SK-N-SH treated with all-trans-retinoic acid at 6 μM for 48 hours (cell line): ENCODE results near the gene NELFE.

Experiments
- ATAC-seq: fragments of 200-7000 bp; cut with Tn5 transposase; 3 replicates; pipeline ENCODE4 v1.9.1; 2020; ENCODE audit warnings: mild to moderate bottlenecking, moderate library complexity
- ARNTL ChIP-seq: fragments of 450-650 bp; formaldehyde crosslinking; IDR thresholded peaks from 2 replicates; pipeline ENCODE4 v1.5.0; 2020; ENCODE audit warnings: low read depth, mild to moderate bottlenecking, moderate library complexity, borderline replicate concordance
- BACH2 ChIP-seq: fragments of 250-450 bp; sonication (Bioruptor Pico); IDR thresholded peaks from 2 replicates; pipeline ENCODE4 v1.9.0; 2021; ENCODE audit warnings: mild to moderate bottlenecking, borderline replicate concordance
- CSDC2 ChIP-seq: fragments of 250-450 bp; sonication (Bioruptor Pico); IDR thresholded peaks from 2 replicates; pipeline ENCODE4 v1.5.0; 2020; ENCODE audit warnings: mild to moderate bottlenecking, moderate library complexity
- ESRRG ChIP-seq: fragments of 250-450 bp; sonication (Bioruptor Pico); IDR thresholded peaks from 2 replicates; pipeline ENCODE4 v1.6.1; 2021; ENCODE audit warnings: mild to moderate bottlenecking
- GLIS3 ChIP-seq: fragments of 250-450 bp; sonication (Bioruptor Pico); IDR thresholded peaks from 2 replicates; pipeline ENCODE4 v1.5.0; 2020; ENCODE audit warnings: mild to moderate bottlenecking, moderate library complexity
- ISL1 ChIP-seq: fragments of 250-450 bp; sonication (Bioruptor Pico); IDR thresholded peaks from 2 replicates; pipeline ENCODE4 v2.1.2; 2022; ENCODE audit warnings: mild to moderate bottlenecking, moderate library complexity
- OSR1 ChIP-seq: fragments of 250-450 bp; sonication (Bioruptor Pico); IDR thresholded peaks from 2 replicates; pipeline ENCODE4 v1.8.0; 2022; ENCODE audit warnings: moderate library complexity, mild to moderate bottlenecking, inconsistent platforms
- PATZ1 ChIP-seq: fragments of 250-450 bp; sonication (Bioruptor Pico); IDR thresholded peaks from 2 replicates; pipeline ENCODE4 v1.8.0; 2020; ENCODE audit warnings: mild to moderate bottlenecking, moderate library complexity, borderline replicate concordance
- PPARA ChIP-seq: fragments of 250-450 bp; sonication (Bioruptor Pico); IDR thresholded peaks from 2 replicates; pipeline ENCODE4 v1.5.0; 2020; ENCODE audit warnings: mild to moderate bottlenecking, borderline replicate concordance
- RARB ChIP-seq: fragments of 250-450 bp; sonication (Bioruptor Pico); IDR thresholded peaks from 2 replicates; pipeline ENCODE4 v1.8.0; 2021; ENCODE audit warnings: mild to moderate bottlenecking, moderate library complexity
- SNAI2 ChIP-seq: fragments of 250-450 bp; sonication (Bioruptor Pico); IDR thresholded peaks from 2 replicates; pipeline ENCODE4 v1.5.0; 2020; ENCODE audit warnings: mild to moderate bottlenecking, moderate library complexity
- TCF4 ChIP-seq: fragments of 250-450 bp; sonication (Bioruptor Pico); IDR thresholded peaks from 2 replicates; pipeline ENCODE4 v1.8.0; 2021; ENCODE audit warnings: mild to moderate bottlenecking, moderate library complexity, borderline replicate concordance
- TOX ChIP-seq: fragments of 250-450 bp; sonication (Bioruptor Pico); IDR thresholded peaks from 2 replicates; pipeline ENCODE4 v1.8.0; 2021; ENCODE audit warnings: mild to moderate bottlenecking, moderate library complexity, borderline replicate concordance
- TSHZ2 ChIP-seq: fragments of 250-450 bp; sonication (Bioruptor Pico); IDR thresholded peaks from 2 replicates; pipeline ENCODE4 v1.5.0; 2020; ENCODE audit warnings: mild to moderate bottlenecking, moderate library complexity
- ZC3H10 ChIP-seq: fragments of 250-450 bp; sonication (Bioruptor Pico); IDR thresholded peaks from 2 replicates; pipeline ENCODE4 v1.5.1; 2021; ENCODE audit warnings: mild to moderate bottlenecking, moderate library complexity
- ZFP3 ChIP-seq: fragments of 250-450 bp; sonication (Bioruptor Pico); IDR thresholded peaks from 2 replicates; pipeline ENCODE4 v1.5.0; 2020; ENCODE audit warnings: mild to moderate bottlenecking, moderate library complexity
- ZFP30 ChIP-seq: fragments of 450-650 bp; formaldehyde crosslinking; IDR thresholded peaks from 2 replicates; pipeline ENCODE4 v1.5.0; 2022; ENCODE audit warnings: mild to moderate bottlenecking, moderate library complexity
- ZNF565 ChIP-seq: fragments of 450-650 bp; formaldehyde crosslinking; conservative IDR thresholded peaks from 2 replicates; pipeline ENCODE4 v1.5.0; 2020; ENCODE audit warnings: low read depth, mild to moderate bottlenecking, moderate library complexity
- ZNF70 ChIP-seq: fragments of 450-650 bp; formaldehyde crosslinking; IDR thresholded peaks from 2 replicates; pipeline ENCODE4 v1.5.0; 2020; ENCODE audit warnings: mild to moderate bottlenecking, moderate library complexity
- ZNF8 ChIP-seq: fragments of 450-650 bp; formaldehyde crosslinking; IDR thresholded peaks from 2 replicates; pipeline ENCODE4 v1.5.0; 2020; ENCODE audit warnings: mild to moderate bottlenecking, moderate library complexity
- TF ChIP-seq, protein P1 (sequence below): fragments of 250-450 bp; sonication (Bioruptor Pico); IDR thresholded peaks from 2 replicates; pipeline ENCODE4 v1.8.0; 2021; ENCODE audit warnings: low read depth, mild to moderate bottlenecking, moderate library complexity, borderline replicate concordance
- TF ChIP-seq, protein P2 (sequence below): fragments of 250-450 bp; sonication (Bioruptor Pico); IDR thresholded peaks from 2 replicates; pipeline ENCODE4 v1.5.1; 2020; ENCODE audit warnings: low read depth, mild to moderate bottlenecking, moderate library complexity

NELFE gene

DNA sequence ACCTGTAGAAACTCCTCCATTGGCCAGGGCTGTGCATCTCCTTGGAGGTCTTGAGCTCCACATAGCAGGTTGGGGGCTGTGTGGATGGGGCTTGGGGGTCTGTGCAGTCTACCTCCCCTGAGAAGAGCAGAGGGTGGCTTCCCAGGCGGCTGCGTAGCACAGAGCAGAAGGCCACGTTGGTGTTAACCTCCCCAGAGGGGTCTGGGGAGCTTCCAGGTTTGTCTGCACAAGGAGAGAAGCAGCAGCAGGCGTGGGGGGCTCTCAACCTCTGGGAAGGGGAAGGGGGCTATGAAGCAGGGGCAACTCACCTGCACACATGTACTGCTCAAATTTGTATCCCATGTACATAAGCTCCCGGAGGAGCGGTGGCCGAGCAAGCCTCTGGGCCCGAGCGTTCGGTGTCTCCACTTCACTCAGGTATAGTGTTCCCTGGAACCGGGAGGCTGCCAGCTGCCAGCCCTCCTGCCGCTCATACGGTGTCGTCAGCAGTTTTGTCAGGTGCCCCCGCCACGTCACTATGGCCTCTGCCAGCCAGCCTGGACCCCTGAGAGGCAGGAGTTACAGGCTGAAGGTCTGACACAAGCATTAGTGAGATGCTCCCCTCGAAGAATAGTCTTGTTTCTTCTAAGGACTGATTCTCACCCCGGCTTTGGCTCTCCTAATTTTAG lies 12.0 kb upstream of the NELFE start (continued):
- no peak for TF ChIP-seq PATZ1 (CRISPR knock-in tag)
- TF ChIP-seq ZFP3 (CRISPR knock-in tag): no peak
- no peak for TF ChIP-seq ZNF565 (CRISPR knock-in tag)
- no peak for TF ChIP-seq CSDC2

GRCh38 chr6:31969712-31970603 lies 11.2 kb upstream of the NELFE start:
- ATAC-seq: no peak

GRCh38 chr6:31968791-31969711 lies 10.3 kb upstream of the NELFE start:
- TF ChIP-seq ISL1 (CRISPR knock-in tag) (no peak), ZNF70 (no peak), ZC3H10 (CRISPR knock-in tag) (no peak), GLIS3 (CRISPR knock-in tag) (no peak)
- no peak for ATAC-seq

More at GRCh38 chr6:31969712-31970603, 11.2 kb upstream of the NELFE start:
- TF ChIP-seq CSDC2 (no peak), ZC3H10 (CRISPR knock-in tag) (no peak), BACH2 (CRISPR knock-in tag) (no peak), SNAI2 (CRISPR knock-in tag) (no peak), ARNTL (CRISPR knock-in tag) (no peak), GLIS3 (CRISPR knock-in tag) (no peak), TCF4 (no peak), ZNF70 (no peak), ISL1 (CRISPR knock-in tag) (no peak), TOX (CRISPR knock-in tag) (no peak), ZFP30 (CRISPR knock-in tag) (no peak), TSHZ2 (no peak), PPARA (CRISPR knock-in tag) (no peak), ZNF8 (no peak), OSR1 (CRISPR knock-in tag) (no peak), ESRRG (CRISPR knock-in tag) (no peak), RARB (CRISPR knock-in tag) (no peak)
- TF ChIP-seq, protein P1, sequence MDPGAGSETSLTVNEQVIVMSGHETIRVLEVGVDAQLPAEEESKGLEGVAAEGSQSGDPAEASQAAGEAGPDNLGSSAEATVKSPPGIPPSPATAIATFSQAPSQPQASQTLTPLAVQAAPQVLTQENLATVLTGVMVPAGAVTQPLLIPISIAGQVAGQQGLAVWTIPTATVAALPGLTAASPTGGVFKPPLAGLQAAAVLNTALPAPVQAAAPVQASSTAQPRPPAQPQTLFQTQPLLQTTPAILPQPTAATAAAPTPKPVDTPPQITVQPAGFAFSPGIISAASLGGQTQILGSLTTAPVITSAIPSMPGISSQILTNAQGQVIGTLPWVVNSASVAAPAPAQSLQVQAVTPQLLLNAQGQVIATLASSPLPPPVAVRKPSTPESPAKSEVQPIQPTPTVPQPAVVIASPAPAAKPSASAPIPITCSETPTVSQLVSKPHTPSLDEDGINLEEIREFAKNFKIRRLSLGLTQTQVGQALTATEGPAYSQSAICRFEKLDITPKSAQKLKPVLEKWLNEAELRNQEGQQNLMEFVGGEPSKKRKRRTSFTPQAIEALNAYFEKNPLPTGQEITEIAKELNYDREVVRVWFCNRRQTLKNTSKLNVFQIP: no peak
- TF ChIP-seq, protein P2, sequence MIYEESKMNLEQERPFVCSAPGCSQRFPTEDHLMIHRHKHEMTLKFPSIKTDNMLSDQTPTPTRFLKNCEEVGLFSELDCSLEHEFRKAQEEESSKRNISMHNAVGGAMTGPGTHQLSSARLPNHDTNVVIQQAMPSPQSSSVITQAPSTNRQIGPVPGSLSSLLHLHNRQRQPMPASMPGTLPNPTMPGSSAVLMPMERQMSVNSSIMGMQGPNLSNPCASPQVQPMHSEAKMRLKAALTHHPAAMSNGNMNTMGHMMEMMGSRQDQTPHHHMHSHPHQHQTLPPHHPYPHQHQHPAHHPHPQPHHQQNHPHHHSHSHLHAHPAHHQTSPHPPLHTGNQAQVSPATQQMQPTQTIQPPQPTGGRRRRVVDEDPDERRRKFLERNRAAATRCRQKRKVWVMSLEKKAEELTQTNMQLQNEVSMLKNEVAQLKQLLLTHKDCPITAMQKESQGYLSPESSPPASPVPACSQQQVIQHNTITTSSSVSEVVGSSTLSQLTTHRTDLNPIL (CRISPR knock-in tag): no peak
